RWPE1 (cell line): ENCODE data around the gene RAB35.

ENCODE experiments used
- CTCF ChIA-PET: fragments of 350-600 bp; sonication (Branson Sonifier 250); formaldehyde crosslinking; extraction: SDS; loops from one replicate; lab custom pipeline; 2021; lab: Yijun Ruan, JAX
- POLR2A ChIA-PET: fragments of 400-600 bp; formaldehyde crosslinking; extraction: SDS; loops from one replicate; lab custom pipeline; 2020; ENCODE audit warnings: antibody characterized with exemption; ENCODE audit not compliant: low non-redundant PET; lab: Yijun Ruan, JAX
- DNase-seq: peaks from one replicate; pipeline ENCODE4 v3.0.0; 2012; ENCODE audit warnings: low spot score
- H3K27ac ChIP-seq: fragments of 450-650 bp; 2 replicates; pipeline ENCODE4 v1.5.1; 2017
- CTCF ChIP-seq: fragments of 450-650 bp; conservative IDR thresholded peaks from 2 replicates; pipeline ENCODE4 v1.5.1; 2017; ENCODE audit warnings: low read depth, mild to moderate bottlenecking

The RAB35 gene

GRCh38 chr12:120092551-120093335, 23.8 kb downstream of the RAB35 start:
- POLR2A ChIA-PET, result no interaction called here
- DNase-seq, result no peak
- H3K27ac ChIP-seq, result peak overlapping the region; percentile 63
- CTCF ChIA-PET, result no interaction called here
- no peak for TF ChIP-seq CTCF

- ChIA-PET CTCF (interaction anchor here (0.6 kb wide), 1 partner anchor 203 kb away, joined by 6 read pairs; no protein-coding TSS in a partner anchor), POLR2A (no interaction called here)
- DNase-seq, result no peak
- peak overlapping the region; percentile 63 for H3K27ac ChIP-seq
- TF ChIP-seq CTCF, result no peak
Observed at GRCh38 chr12:120091371-120092090, 25.0 kb downstream of the RAB35 start.

- DNase-seq, result no peak
- CTCF ChIA-PET, result no interaction called here
- TF ChIP-seq CTCF, result no peak
- POLR2A ChIA-PET, result no interaction called here
- peak overlapping the region; percentile 55 for H3K27ac ChIP-seq
Observed at GRCh38 chr12:120090626-120091295, 25.8 kb downstream of the RAB35 start.

- no peak for TF ChIP-seq CTCF
- ChIA-PET POLR2A (no interaction called here), CTCF (no interaction called here)
- peak overlapping the region; percentile 55 for H3K27ac ChIP-seq
- DNase-seq, result no peak
Observed at GRCh38 chr12:120090206-120090605, 26.3 kb downstream of the RAB35 start.

GRCh38 chr12:120089796-120090195, 26.8 kb downstream of the RAB35 start:
- no peak for TF ChIP-seq CTCF
- ChIA-PET POLR2A (no interaction called here), CTCF (no interaction called here)
- peak overlapping the region; percentile 55 for H3K27ac ChIP-seq
- DNase-seq, result no peak

- H3K27ac ChIP-seq, result peak overlapping the region; percentile 55
- ChIA-PET POLR2A (no interaction called here), CTCF (no interaction called here)
- no peak for DNase-seq
- no peak for TF ChIP-seq CTCF
Observed at GRCh38 chr12:120089105-120089504, 27.4 kb downstream of the RAB35 start.
